HT1080 (cell line): ENCODE measurements around the gene LIPM. TPM values are rescaled to one million over a fixed set of nuclear protein-coding genes. Genes with fewer than 3 reads are reported as not detected.

Source experiments
- DNase-seq: peaks from one replicate; pipeline ENCODE4 v3.0.0-alpha.2; 2015; ENCODE audit warnings: low read depth
- polyA plus RNA-seq, 2 experiments: library from polyadenylated mRNA; depleted of rRNA; stranded (reverse); fragments of >200 nt; gene quantifications; 2 replicates each; pipeline ENCODE4 v1.2.3, GENCODE V29; 2015
- total RNA-seq: library from RNA; depleted of rRNA; stranded (reverse); fragments of >200 nt; shearing (Covaris generic); gene quantifications from 2 replicates; pipeline ENCODE4 v1.2.3, GENCODE V29; 2014; rRNA removed

Gene LIPM, protein sequence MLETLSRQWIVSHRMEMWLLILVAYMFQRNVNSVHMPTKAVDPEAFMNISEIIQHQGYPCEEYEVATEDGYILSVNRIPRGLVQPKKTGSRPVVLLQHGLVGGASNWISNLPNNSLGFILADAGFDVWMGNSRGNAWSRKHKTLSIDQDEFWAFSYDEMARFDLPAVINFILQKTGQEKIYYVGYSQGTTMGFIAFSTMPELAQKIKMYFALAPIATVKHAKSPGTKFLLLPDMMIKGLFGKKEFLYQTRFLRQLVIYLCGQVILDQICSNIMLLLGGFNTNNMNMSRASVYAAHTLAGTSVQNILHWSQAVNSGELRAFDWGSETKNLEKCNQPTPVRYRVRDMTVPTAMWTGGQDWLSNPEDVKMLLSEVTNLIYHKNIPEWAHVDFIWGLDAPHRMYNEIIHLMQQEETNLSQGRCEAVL
- total RNA-seq, result not detected in 2 replicates
- not detected in 2 replicates for polyA plus RNA-seq (2015; cell fraction: cytosol; rRNA removed)
- polyA plus RNA-seq (2015; cell fraction: nucleus; rRNA removed), result not detected in 2 replicates

DNA sequence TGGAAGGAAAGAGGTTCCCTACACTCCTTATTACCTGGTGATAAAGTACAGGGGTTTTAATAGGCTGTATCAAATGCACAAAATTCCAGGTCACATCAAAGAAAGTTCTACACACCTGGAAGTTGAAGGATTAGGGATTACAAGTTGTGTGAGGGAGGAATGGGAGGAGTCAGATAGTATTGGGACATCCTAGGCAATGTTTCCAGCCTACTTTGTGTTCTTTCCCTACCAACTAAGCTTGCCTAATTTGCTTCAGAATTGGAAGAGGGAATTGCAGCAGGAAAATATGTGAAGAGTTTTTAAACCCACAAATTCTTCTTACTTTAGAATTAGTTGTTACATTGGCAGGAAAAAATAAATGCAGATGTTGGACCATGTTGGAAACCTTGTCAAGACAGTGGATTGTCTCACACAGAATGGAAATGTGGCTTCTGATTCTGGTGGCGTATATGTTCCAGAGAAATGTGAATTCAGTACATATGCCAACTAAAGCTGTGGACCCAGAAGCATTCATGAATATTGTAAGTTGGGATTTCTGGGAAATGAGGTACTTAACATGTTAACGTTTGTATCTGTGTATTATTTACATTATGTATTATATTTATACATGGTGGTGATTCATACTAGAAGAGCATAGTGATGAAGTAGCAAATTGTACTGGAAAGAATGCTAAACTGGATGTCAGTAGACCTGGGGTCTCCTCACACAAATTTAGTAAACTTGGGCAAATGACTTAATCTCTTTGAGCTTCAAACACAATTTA, at the start of gene LIPM:
TSS of gene LIPM (plus strand) at position 208 of the 763 bp plus-strand sequence. CDS start at position 375, 167 bp downstream.
- DNase-seq, result no peak

DNA sequence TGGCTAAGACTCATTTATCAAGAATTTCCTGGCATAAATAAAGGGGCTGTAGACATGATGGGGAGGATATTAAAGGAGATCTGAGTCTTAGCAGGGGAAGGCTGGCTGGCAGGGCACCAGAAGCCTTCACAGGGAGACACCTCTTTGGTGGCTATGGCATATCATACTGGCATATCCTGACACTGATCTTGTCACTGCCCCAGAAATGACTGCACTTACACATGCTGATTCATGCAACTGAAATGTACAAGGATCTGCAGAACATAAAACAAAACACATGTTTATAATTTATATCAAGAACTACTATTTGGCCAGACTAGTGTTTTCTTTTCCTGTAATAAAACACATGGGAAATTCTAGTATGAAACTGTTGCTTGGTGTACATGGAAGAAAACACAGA, 48.2 kb upstream of the LIPM start:
- DNase-seq, result no peak

DNA sequence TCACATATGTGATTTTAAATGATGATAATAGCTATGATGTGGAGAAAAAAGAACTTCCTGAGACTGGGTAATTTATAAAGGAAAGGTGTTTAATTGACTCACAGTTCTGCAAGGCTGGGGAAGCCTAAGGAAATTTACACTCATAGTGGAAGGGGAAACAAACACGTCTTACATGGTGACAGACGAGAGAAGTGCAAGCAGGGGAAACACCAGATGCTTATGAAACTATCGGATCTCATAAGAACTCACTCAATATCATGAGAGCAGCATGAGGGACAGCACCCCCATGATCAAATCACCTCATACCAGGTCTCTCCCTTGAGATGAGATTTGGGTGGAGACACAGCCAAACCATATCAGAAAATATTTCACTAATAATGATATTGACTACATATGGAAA, 46.8 kb upstream of the LIPM start:
- no peak for DNase-seq

DNA sequence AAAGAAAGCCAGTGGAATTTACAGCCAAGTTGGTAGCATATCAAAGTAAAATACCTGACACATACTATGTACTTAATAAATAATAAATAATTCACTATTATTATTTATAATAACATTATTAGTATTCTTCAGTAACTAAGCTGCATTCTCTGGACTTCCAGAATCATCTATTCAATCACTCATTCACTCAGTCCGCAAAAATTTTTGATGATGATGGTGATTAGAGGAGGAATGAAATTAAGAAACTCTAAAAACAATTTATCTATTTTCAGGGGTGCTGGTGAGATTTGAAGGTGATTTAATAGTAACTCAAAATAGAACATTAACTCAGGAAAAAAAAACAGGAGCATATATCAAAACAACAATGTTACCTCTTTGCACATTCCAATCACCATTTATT, 45.9 kb upstream of the LIPM start:
- no peak for DNase-seq

DNA sequence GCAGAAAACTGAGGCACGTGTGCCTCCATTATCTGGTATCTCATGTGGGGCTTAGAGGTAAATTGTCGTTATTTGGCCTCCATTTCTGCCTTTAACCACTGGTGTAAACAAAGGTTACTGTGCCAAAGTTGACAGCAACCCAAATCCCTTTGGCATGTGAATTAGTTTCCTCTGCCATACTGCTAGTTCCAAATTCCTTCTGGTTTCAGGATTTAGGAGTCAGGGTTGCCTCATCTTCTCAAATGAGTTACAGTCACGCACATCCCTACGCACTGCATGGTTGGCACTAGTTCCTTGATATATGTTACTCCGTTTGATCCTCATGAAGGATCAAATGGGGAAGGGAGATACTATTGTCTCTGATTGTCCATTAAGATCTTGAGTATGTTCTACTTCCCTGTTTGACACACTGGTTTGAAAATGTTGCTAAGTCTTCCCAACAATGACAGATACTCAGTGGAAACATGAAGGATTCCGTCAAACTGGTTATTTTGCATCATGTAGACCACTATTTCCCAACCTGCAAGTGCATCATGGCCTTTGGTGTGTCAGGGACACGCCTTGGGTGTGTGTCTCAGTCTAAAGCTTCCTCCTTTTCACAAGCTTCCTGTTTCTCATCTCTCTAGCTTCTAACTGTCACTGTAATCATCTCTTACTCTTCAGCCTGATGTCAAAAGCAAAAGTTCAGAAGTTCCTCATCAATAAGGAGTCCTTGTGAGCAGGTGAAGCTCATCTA, 43.0 kb upstream of the LIPM start, which contains the start of gene LIPN:
TSS of gene LIPN (plus strand) at position 655 of the 736 bp plus-strand sequence. CDS start 1,386 bp downstream, outside the sequence.
- no peak for DNase-seq

DNA sequence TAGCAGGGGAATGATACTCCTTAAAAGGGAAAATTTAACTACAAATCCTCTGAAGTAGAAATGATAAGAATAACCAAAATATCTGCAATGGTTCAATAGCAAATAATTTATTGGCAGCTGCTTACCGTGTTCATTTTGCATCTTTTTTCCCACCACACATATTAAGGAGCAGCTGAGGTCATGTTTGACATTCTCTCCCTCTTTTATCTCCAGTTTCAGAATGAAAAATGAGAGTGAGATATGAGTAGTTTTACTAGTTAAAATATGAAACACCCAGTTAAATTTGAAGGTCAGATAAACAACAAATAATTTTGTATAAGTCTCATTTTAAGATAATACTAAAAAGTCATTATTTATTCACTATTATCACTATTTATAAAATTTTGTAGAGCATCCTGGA, 39.6 kb upstream of the LIPM start:
- no peak for DNase-seq

DNA sequence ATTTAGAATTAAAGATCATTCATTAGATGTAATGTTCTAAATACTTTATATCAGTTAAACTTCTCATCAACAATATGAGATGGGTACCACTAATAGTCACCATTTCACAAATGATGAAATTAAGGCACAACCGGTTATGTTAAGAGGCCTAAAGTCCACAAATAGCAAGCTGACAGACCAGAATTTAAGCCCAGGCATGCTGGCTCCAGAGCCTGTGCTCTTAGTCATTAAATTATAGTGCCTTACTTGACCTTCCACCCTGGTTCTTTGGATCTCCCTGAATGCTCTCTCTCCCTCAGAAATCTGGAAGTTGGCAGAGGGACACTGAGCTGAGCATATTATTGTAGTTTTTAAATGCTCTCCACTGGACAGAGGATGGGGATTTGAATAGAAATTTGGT, 39.1 kb upstream of the LIPM start:
- no peak for DNase-seq

DNA sequence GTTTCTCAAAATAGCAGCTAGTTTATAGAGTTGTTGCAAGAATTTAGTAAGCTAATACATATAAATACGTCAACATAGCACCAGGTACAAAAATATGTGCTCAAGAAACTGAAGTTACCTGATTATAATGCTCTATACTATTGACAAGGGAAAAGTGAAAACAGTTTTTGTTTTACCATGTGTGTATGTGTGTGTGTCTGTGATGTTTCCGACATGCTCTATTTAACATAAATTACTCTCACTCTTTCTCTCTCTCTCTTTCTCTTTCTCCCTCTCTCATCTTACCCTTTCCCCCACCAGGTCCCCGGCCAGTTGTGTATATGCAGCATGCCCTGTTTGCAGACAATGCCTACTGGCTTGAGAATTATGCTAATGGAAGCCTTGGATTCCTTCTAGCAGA, 38.4 kb upstream of the LIPM start:
- DNase-seq, result no peak

DNA sequence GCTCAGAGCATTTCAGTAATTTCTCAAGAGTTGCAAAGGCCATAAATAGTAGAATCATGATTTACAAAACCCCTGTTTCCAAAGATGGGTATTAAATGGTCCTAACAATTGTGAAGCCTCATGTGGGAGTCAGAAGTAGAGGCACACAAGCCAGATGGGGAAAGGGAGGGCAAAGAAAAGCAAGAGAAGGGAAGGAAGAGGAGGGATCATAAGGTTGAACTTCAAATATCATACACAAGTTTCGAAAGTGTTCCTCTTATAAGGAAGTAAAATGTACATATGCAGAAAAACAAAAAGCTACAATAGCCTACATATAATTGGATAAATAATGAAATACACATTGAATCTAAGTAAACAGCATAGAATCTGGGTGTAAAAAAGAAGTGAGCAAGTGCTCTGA, 36.7 kb upstream of the LIPM start:
- DNase-seq, result no peak

DNA sequence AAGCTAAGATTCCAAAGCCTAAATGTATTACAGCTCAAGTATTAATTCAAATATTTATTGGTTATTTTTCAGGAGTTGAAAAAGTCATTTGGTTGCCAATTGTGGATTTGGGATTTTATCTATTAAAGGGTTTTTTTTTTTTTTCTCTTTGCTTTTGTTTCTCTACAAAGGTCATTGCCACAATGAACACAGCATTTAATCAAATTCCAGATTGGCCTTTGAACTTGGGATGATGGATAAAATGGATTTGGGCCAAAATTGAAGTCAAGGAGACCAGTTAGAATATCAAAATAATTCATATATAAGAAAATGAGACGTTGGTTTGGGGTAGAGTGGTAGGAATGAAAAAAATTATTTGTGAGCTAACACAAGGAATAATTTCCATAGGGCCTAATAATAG, 33.1 kb upstream of the LIPM start:
- DNase-seq, result no peak

DNA sequence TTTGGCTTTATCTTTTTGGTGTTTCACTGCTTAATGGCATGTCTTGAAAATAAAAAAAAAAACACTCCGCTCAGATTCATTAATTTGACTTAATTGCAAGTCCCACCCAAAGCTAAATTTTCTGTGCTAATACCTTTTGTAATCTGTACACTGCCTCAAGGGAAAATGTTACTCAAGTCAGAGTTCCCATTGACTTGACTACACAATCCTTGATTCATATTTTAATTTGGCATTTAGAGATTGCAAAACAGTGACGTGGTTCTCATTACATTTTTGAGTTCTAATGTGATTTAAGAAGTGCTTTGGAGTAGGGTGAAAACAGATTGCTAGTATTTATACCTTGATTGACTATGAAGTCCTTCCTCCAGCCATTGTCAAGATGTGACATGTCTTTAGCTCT, 21.3 kb upstream of the LIPM start:
- DNase-seq, result no peak

DNA sequence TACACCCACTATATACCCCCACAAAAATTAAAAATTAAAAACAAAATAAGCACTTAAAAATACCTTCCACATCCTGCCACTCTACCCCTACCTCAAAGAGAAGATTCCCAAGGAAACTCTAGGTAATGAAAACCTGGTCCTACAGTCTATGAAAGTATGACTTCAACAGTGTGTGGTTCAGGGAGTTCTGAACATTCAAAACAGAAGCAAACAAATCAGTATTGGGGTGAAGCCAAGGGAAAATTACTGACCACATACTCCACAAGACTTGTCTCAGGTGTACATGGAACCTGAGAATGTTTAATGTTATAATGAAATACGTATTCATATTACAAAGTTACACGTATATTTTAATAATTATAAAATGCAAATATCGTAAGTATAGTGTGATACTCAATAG, 20.3 kb upstream of the LIPM start:
- DNase-seq, result no peak

DNA sequence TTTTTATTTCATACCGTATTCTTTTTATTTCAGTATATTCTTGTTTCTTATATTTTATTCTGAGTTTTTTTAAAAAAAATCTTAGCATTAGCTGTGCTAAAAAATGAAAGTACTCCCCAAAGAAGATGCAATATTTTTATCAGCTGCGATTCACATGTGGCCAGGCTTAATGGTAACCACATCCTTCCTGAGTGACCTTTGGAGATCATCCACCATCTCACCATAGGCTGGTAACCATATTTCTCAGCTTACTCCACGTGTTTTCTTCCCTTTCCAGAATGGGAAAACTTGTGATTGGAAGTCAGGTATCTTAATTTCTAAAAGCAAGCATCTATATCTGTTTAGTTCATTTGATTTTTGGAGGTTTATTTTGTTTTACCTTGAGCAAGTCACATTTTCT, 18.8 kb upstream of the LIPM start:
- DNase-seq, result peak; percentile 66

DNA sequence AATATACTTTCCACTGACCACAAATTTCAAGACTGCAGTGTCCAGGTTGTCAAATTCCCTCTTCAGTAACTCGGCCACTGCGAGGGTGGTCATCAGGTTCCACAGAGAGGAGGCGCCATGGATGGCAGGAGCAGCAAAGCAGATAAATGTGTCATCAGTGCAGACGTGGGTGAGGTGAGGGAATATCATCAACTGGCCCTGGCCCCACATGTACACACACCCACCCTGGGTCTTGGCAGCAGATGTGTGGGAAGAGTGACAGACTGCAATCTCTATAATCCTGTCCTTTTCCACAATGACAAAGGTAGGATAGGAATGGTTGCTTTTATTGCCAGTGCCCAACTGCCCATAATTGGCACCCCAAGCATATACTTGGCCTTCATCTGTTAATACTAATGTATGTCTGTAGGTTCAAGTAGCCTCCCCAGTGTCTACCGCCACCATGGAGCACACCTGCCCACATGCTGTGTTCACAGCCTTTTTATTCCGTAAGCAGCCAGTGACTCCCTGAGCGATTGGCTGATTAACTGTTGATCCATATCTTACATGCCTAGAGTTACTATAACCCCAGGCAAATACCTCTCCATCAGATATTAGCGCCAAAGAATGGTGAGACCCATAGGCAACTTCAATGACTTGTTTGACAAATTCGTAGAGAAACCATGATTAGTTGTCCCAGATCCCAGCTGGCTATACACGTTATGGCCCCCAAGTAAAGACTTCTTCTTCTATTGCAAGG, 16.3 kb upstream of the LIPM start:
- no peak for DNase-seq

DNA sequence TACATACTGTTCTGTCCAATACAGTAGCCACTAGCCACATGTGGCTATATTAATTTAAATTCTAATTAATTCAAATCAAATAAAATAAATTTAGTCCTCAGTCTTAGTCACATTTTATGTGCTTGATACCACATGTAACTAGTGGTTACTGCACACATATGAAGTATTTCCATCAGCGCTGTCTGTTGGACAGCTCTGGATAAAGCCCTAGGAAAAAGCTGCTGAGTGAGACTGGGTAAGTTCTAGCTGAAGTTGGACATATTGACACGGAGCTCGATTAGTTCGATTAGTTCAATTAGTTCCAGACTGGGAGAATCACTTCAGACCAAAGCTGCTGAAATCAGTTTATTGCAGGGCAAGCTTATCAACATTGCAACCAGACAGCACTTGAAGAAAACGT, 15.1 kb upstream of the LIPM start:
- DNase-seq, result no peak

DNA sequence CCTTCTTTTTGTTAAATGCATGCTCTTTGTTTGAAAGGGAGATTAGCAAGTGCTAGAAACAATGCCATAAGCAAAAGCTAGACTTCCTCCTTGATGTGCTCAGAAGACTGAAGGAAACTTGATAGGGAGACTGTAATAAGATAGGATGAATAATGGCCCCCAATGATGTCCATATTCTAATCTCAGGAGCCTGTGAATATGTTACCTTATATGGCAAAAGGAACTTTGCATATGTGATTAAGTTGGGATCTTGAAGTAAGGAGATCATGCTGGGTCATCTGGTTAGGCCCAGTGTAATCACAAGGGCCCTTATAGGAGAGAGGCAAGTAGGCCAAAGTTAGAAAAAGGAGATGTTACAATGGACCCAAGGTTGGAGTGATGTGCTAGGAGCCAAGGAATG, 13.6 kb upstream of the LIPM start:
- no peak for DNase-seq

DNA sequence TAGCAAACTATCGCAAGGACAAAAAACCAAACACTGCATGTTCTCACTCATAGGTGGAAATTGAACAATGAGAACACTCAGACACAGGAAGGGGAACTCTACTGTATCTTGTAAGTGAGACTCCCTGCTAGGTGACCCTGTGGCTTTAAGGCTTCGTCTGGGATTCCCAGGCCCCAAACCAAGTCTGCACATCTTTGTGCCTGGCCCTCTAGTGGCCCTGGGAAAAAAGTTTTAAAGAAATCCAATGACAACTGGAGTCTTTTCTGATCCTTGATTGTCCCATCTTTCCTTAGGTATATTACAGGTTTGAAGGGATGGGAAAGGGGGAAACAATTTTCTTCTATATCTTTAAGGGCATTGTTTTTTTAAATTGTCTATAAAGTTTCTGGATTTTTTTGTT, 10.6 kb upstream of the LIPM start:
- DNase-seq, result peak; percentile 51

DNA sequence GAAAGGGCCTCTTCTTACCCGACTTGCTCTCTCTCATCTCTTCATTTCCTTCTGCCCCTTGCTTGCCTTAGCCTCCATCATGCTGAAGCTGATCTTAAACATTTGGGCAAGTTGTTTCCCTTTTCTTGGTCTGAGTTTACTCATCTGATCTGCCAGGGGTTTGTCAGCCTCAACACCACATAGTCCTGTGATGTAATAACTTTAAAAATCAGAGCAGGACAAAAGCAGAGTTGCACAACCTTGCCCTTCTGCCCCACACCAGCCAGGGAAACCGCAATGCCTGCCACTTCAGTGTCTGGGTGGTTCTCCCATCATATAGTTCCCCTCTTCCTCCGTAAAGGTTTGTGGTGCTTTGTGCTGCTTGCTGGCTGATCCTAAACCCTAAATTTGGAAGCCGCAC, 9.9 kb upstream of the LIPM start:
- DNase-seq, result peak; percentile 75

DNA sequence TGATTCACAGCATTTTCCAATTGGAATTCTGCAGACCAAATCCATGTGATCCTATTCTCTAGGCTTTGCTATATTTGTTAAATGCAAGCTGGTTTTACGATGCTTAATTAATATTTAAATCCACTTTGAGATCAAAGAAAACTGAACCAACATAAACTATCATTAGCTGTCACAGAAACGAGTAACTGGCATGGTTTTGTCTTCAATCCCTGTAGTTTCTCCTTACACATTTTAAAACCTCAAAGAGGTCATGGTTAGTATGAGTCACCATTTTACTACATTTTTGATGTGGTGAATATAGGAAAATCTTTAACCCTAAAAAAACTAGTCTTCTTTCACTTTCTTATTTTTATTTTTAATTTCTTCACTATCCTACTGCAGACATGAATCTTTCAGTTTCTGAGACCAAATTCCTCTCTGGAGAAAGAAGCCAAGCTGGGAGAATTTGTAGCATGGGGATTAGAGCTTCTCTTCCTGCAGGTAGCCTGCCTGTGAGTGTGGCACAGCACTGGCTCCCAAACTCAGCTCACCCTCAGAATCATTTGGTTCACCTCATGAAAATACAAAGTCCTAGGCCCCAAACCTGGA, 8.7 kb upstream of the LIPM start:
- DNase-seq, result peak; percentile 65

DNA sequence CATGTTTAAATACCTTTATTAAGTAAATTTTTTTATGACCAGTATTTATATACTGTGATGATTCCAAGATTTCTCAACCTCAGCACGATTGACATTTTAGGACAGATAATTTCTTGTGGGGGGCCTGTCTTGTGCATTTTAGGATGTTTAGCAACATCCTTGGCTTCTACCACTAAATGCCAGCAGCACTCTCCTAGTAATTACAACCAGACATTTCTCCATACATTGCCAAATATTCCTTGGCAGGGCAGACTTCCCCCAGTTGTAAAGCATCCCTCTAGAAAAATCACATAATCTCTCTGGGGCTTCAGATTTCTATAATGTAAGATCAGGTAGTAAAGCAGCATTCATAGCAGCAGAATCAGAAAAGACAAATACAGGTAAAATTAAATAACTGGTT, 7.8 kb upstream of the LIPM start:
- DNase-seq, result no peak
